Upper lobe of left lung (tissue), 4 donors: ENCODE data around the gene UGT1A10.

Experiments
- POLR2AphosphoS5 ChIP-seq, 2 donors: sonication (generic); formaldehyde crosslinking; IDR thresholded peaks; one replicate each; pipeline ENCODE4 v1.5.1; 2017; ENCODE audit warnings: antibody characterized with exemption in 2 of 2
- TF ChIP-seq, protein P1 (sequence below), 6 experiments: fragments of 450-650 bp in 4 of 6; fragments of 200-600 bp in 2 of 6; sonication (generic) in 2 of 6; IDR thresholded peaks; one replicate each; pipeline ENCODE4 v1.5.1; 2016 to 2019; ENCODE audit warnings: antibody characterized with exemption in 6 of 6

DNA sequence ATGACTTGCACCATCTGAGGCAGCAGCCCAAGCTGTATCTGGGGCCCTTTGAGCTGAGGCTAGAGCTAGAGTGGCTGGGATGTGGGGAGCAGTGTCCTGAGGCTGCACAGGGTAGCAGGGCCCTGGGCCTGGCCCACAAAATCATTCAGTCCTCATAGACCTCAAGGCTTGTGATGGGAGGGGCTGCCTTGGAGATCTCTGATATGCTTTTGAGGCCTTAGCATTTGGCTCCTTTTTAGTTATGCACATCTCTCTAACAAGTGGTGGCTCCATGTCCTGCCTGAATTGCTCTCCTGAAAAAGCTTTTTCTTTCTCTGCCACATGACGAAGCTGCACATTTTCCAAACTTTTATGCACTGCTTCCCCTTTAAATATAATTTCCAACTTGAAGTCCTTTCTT lies 30.6 kb upstream of the UGT1A10 start:
- TF ChIP-seq, protein P1, sequence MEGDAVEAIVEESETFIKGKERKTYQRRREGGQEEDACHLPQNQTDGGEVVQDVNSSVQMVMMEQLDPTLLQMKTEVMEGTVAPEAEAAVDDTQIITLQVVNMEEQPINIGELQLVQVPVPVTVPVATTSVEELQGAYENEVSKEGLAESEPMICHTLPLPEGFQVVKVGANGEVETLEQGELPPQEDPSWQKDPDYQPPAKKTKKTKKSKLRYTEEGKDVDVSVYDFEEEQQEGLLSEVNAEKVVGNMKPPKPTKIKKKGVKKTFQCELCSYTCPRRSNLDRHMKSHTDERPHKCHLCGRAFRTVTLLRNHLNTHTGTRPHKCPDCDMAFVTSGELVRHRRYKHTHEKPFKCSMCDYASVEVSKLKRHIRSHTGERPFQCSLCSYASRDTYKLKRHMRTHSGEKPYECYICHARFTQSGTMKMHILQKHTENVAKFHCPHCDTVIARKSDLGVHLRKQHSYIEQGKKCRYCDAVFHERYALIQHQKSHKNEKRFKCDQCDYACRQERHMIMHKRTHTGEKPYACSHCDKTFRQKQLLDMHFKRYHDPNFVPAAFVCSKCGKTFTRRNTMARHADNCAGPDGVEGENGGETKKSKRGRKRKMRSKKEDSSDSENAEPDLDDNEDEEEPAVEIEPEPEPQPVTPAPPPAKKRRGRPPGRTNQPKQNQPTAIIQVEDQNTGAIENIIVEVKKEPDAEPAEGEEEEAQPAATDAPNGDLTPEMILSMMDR (IDR thresholded peaks at IDR 0.05), result no peak
- TF ChIP-seq POLR2AphosphoS5 (IDR thresholded peaks at IDR 0.05), result no peak
